Epithelial cell of proximal tubule (primary cell): ENCODE data around the gene LEUTX. TPM values are rescaled to one million over a fixed set of nuclear protein-coding genes. Genes with fewer than 3 reads are reported as not detected.
"Not testable (repeated sequence)": the region's sequence is repeated elsewhere in the genome, so short reads cannot be mapped to it uniquely, and the experiment has no call there.

Experiments used
- DNase-seq: peaks from one replicate; pipeline ENCODE4 v3.0.0-alpha.2; 2011; ENCODE audit warnings: low read depth
- H3K4me3 ChIP-seq: 2 replicates; pipeline ENCODE4 v1.5.1; 2011; ENCODE audit warnings: low read depth, mild to moderate bottlenecking, low read length
- total RNA-seq: library from RNA; depleted of rRNA; stranded (reverse); fragments of >200 nt; gene quantifications from 2 replicates; pipeline ENCODE4 v1.2.3, GENCODE V29; 2015
- TF ChIP-seq, protein P1 (sequence below): conservative IDR thresholded peaks from 2 replicates; pipeline ENCODE4 v1.5.1; 2012; ENCODE audit warnings: low read depth, mild to moderate bottlenecking, low read length

The LEUTX gene
- total RNA-seq, 1 donor from 2014 or later, result not detected

GRCh38 chr19:39752795-39753194 lies 25.9 kb upstream of the LEUTX start:
- no peak overlapping the region for H3K4me3 ChIP-seq
- no peak for DNase-seq
- TF ChIP-seq, protein P1, sequence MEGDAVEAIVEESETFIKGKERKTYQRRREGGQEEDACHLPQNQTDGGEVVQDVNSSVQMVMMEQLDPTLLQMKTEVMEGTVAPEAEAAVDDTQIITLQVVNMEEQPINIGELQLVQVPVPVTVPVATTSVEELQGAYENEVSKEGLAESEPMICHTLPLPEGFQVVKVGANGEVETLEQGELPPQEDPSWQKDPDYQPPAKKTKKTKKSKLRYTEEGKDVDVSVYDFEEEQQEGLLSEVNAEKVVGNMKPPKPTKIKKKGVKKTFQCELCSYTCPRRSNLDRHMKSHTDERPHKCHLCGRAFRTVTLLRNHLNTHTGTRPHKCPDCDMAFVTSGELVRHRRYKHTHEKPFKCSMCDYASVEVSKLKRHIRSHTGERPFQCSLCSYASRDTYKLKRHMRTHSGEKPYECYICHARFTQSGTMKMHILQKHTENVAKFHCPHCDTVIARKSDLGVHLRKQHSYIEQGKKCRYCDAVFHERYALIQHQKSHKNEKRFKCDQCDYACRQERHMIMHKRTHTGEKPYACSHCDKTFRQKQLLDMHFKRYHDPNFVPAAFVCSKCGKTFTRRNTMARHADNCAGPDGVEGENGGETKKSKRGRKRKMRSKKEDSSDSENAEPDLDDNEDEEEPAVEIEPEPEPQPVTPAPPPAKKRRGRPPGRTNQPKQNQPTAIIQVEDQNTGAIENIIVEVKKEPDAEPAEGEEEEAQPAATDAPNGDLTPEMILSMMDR, result no peak

DNA sequence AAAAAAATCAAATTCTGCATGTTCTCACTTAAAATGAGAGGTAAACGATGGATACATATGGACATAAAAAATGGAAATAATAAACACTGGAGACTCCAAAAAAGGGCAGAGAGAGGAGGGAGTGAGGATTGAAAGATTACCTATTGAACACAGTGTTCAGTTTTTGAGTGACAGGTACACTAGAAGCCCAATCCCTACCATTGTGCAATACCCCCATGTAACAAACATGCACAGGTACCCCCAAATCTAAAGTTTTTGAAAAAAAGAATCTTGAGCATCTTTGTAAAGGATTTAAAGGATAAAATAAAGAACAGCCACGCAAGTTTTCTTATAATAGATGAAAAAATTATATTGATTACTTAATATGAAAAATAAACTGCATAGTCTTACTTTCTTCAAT lies 24.1 kb upstream of the LEUTX start:
- DNase-seq, result no peak
- H3K4me3 ChIP-seq, result no peak overlapping the region
- TF ChIP-seq, protein P1, result no peak

DNA sequence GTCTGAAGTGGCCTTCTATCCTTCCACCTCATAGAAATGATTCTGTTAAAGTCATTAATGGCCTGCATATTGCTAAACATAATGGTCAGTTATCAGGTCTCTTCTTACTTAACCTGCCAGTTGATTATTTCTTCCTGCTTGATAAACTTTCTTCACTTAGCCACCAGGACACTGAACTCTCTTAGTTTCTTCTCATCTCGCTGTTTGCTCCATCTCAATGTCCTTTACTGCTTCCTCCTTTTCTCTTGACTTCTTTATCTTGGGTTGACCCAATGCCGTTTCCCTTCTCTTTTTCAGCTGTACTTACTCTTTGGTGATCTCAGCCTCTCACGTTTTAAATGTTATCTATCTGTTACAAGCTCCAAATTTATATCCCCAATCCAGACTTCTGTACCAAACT lies 23.7 kb upstream of the LEUTX start:
- no peak overlapping the region for H3K4me3 ChIP-seq
- TF ChIP-seq, protein P1, result no peak
- no peak for DNase-seq

- H3K4me3 ChIP-seq, result no peak overlapping the region
- DNase-seq, result no peak
- TF ChIP-seq, protein P1, result no peak
Observed at GRCh38 chr19:39759457-39760184, 19.0 kb upstream of the LEUTX start.

GRCh38 chr19:39761851-39762250 lies 16.8 kb upstream of the LEUTX start:
- not testable (repeated sequence) for DNase-seq

GRCh38 chr19:39765091-39766076 lies 13.3 kb upstream of the LEUTX start:
- TF ChIP-seq, protein P1, result peak; percentile 91
- DNase-seq, result no peak
- H3K4me3 ChIP-seq, result no peak overlapping the region

More at GRCh38 chr19:39761851-39762250, 16.8 kb upstream of the LEUTX start:
- not testable (repeated sequence) for H3K4me3 ChIP-seq

GRCh38 chr19:39768334-39768733 lies 10.3 kb upstream of the LEUTX start:
- TF ChIP-seq, protein P1, result no peak
- DNase-seq, result peak; percentile 2
- H3K4me3 ChIP-seq, result no peak overlapping the region
